Lung (tissue), 12 donors: Measurements from ENCODE around the gene DLG3. TPM values are rescaled to one million over a fixed set of nuclear protein-coding genes. Genes with fewer than 3 reads are reported as not detected.
A peak's percentile ranks its signal among the peaks of the same experiment; 100 is the strongest.

Experiments
- ATAC-seq: fragments of 200-7000 bp; cut with Tn5 transposase; one replicate; pipeline ENCODE4 v1.9.1; 2020; ENCODE audit warnings: moderate number of reproducible peaks; ENCODE audit not compliant: insufficient read depth, low FRiP score
- DNase-seq, 3 donors: peaks; one replicate each; pipeline ENCODE4 v3.0.0-alpha.2; 2013 to 2017
- H3K27ac ChIP-seq, 2 donors: one replicate each; pipeline ENCODE4 v1.5.1; 2013; ENCODE audit warnings: mild to moderate bottlenecking in 2 of 2, moderate library complexity in 2 of 2, control low read depth in 1 of 2, inconsistent platforms in 1 of 2, low read depth in 1 of 2, low read length in 1 of 2
- H3K27me3 ChIP-seq, 3 donors: one replicate each; pipeline ENCODE4 v1.5.1; 2013; ENCODE audit warnings: low read length in 2 of 3; ENCODE audit not compliant: control insufficient read depth in 3 of 3, insufficient read depth in 3 of 3
- H3K36me3 ChIP-seq, 4 donors: one replicate each; pipeline ENCODE4 v1.5.1; 2013; ENCODE audit warnings: low read length in 4 of 4, mild to moderate bottlenecking in 1 of 4, moderate library complexity in 1 of 4; ENCODE audit not compliant: control insufficient read depth in 4 of 4, insufficient read depth in 4 of 4
- H3K4me1 ChIP-seq, 5 donors: one replicate each; pipeline ENCODE4 v1.5.1; 2013; ENCODE audit warnings: low read length in 5 of 5, mild to moderate bottlenecking in 2 of 5, moderate library complexity in 1 of 5; ENCODE audit not compliant: control insufficient read depth in 5 of 5, insufficient read depth in 5 of 5
- H3K4me3 ChIP-seq: one replicate; pipeline ENCODE4 v1.5.1; 2013; ENCODE audit warnings: mild to moderate bottlenecking, control low read depth, moderate library complexity
- H3K9ac ChIP-seq, 2 donors: one replicate each; pipeline ENCODE4 v1.5.1; 2013; ENCODE audit warnings: low read length in 2 of 2, control low read depth in 1 of 2; ENCODE audit not compliant: insufficient read depth in 1 of 2
- H3K9me3 ChIP-seq, 4 donors: one replicate each; pipeline ENCODE4 v1.5.1; 2013; ENCODE audit warnings: low read length in 3 of 4, mild to moderate bottlenecking in 1 of 4, moderate library complexity in 1 of 4; ENCODE audit not compliant: control insufficient read depth in 4 of 4, insufficient read depth in 3 of 4
- CTCF ChIP-seq: IDR thresholded peaks from 2 replicates; pipeline ENCODE4 v1.5.1; 2012; ENCODE audit warnings: mild to moderate bottlenecking; ENCODE audit errors: control extremely low read depth, extremely low read depth
- whole genome bisulfite sequencing, 2 donors: extraction: QIAGEN DNeasy Blood & Tissue Kit; methylation state at CpG; one replicate each; pipeline ENCODE4 v1.1.7; 2013; 5-methylcytosine and 5-hydroxymethylcytosine counted together
- polyA plus RNA-seq, 2 donors: library from polyadenylated mRNA; stranded (reverse); fragments of 200-250 nt; gene quantifications; one replicate each; pipeline ENCODE4 v1.2.1, GENCODE V29; 2013
- total RNA-seq, 2 donors: library from RNA; depleted of rRNA in 1 of 2; stranded (reverse); fragments of >200 nt in 1 of 2; gene quantifications; one replicate each; pipeline ENCODE4 v1.2.1, GENCODE V29; 2014 to 2021
- donor health status: control.
- donor health status: control.
- donor health status: Bipolar disorder and iron deficiency.
- donor health status: healthy.
- donor health status: DM: yes; HTN: yes; CAD: no.

Gene DLG3
- total and polyA plus RNA-seq, 4 donors = 9.3 to 31.5 (median 18.6) TPM

- Histone ChIP-seq H3K27ac (peak overlapping the region; percentile 71 to 92), H3K27me3 (no peaks in the 10 kb centered on the region)
- TF ChIP-seq CTCF = peak; percentile 51
These were observed 10.1 kb downstream of the DLG3 start for GRCh38 chrX:70454441-70455365.

GRCh38 chrX:70455366-70456202 is 10.9 kb downstream of the DLG3 start:
- Histone ChIP-seq H3K9ac (peak overlapping the region in 1 of 2 donors; percentile 63), H3K9me3 (no peaks in the 10 kb centered on the region), H3K27ac (peak overlapping the region; percentile 71 to 92), H3K36me3 (no peaks in the 10 kb centered on the region), H3K4me1 (peaks cover 0 to 7% (median 0%) of the 10 kb centered on the region in 5 donors), H3K27me3 (no peaks in the 10 kb centered on the region), H3K4me3 (peak overlapping the region; percentile 33)
- DNase-seq = peak in 2 of 3 donors; percentile 14 to 16
- no peak for TF ChIP-seq CTCF
- 24 to 37% methylated on average over 16 to 32 of the region's 32 CpGs for WGBS, 2 donors
- ATAC-seq = no peak

More at GRCh38 chrX:70454441-70455365, 10.1 kb downstream of the DLG3 start:
- H3K36me3 ChIP-seq = no peaks in the 10 kb centered on the region
- no peaks in the 10 kb centered on the region for H3K9me3 ChIP-seq
- ATAC-seq = peak; percentile 87
- 13 to 34% methylated on average over 23 to 48 of the region's 48 CpGs for WGBS, 2 donors
- H3K4me1 ChIP-seq = peaks cover 0 to 7% (median 0%) of the 10 kb centered on the region in 5 donors
- H3K9ac ChIP-seq = peak overlapping the region in 1 of 2 donors; percentile 63
- H3K4me3 ChIP-seq = peak overlapping the region; percentile 33
- peak; percentile 88 to 89 (median 88) for DNase-seq

- H3K27me3 ChIP-seq = no peaks in the 10 kb centered on the region
- peaks cover 0 to 7% (median 0%) of the 10 kb centered on the region in 5 donors for H3K4me1 ChIP-seq
- no peak overlapping the region for H3K4me3 ChIP-seq
- H3K9me3 ChIP-seq = no peaks in the 10 kb centered on the region
- H3K9ac ChIP-seq = peak overlapping the region in 1 of 2 donors; percentile 63
- 36 to 46% methylated on average over 2 of the region's 2 CpGs for WGBS, 2 donors
- DNase-seq = peak in 1 of 3 donors; percentile 23
- H3K27ac ChIP-seq = peak overlapping the region in 1 of 2 donors; percentile 9
- no peaks in the 10 kb centered on the region for H3K36me3 ChIP-seq
- ATAC-seq = no peak
- TF ChIP-seq CTCF = no peak
These were observed 11.6 kb downstream of the DLG3 start for GRCh38 chrX:70456256-70456655.
